ENCODE measurements around the gene NENF. TPM values are rescaled to one million over a fixed set of nuclear protein-coding genes. Genes with fewer than 3 reads are reported as not detected.

The NENF gene
- total RNA-seq, 1 donor from 2014 or later = 27.0 TPM

Other genes starting within 250 kb of the NENF start
- gene PPP2R5A, start 147.5 kb upstream of the NENF start, total RNA-seq = 52.3 and 54.0 TPM in 2 replicates
- gene PACC1, start 18.0 kb upstream of the NENF start, total RNA-seq = 14.3 and 15.6 TPM in 2 replicates
- 8.1 and 9.5 TPM in 2 replicates for gene ATF3, start 175.8 kb downstream of the NENF start, total RNA-seq